ENCODE results near the gene CEP55. TPM values are rescaled to one million over a fixed set of nuclear protein-coding genes. Genes with fewer than 3 reads are reported as not detected.
"Not testable (repeated sequence)": the region's sequence is repeated elsewhere in the genome, so short reads cannot be mapped to it uniquely, and the experiment has no call there.

Gene CEP55
- total and polyA plus RNA-seq, 11 donors: 0.19 to 7.3 (median 0.73) TPM; not detected in 5

DNA sequence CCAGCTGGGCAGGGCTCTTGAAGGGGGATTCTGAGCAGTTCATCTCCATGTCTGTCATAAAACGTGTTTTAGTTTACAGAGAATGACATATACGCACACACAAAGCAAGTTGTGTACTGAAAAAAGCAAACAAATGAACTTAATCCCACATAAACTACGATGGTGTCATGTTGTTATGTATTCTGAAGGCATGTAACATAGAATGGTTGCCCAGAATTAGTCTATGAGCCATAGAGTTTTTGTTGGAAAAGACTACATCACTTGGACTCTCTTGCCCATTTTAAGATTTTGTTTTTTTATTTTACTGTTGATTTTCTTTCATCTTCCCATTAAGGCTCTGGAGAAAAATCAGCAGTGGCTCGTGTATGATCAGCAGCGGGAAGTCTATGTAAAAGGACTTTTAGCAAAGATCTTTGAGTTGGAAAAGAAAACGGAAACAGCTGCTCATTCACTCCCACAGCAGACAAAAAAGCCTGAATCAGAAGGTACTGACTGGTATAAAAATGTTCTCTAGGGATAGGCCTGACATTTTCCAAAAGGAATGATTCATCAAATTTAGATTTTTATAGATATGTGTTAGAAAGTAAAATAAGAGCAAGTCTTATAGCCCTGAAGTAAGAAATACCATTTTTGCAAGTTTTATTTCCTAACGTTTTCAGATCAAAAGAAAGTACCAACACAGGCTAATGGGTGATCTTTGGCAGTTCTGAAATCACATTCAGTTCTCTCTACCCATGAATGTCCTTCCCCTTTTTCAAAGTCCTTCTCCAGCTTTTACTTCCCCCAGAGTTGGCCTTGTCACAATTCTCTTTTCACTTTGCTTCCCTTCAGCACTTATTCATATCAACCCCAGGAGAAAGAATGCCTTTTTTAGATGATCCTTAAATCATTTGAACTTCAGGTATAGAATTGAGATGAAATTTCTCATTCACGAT is 18.9 kb downstream of the CEP55 start:
- no peak overlapping the region for H3K4me3 ChIP-seq
- H3K27ac ChIP-seq: peak overlapping the region in 6 of 12 donors; percentile 30 to 91 (median 43)
- peaks cover 0 to 8% (median 0%) of the 10 kb centered on the region in 9 donors for H3K36me3 ChIP-seq
- 55 to 63% (median 58%) methylated on average over 8 of the region's 8 CpGs for WGBS, 4 donors
- no peak for TF ChIP-seq POLR2A (IDR thresholded peaks at IDR 0.05)
- TF ChIP-seq, protein P1, sequence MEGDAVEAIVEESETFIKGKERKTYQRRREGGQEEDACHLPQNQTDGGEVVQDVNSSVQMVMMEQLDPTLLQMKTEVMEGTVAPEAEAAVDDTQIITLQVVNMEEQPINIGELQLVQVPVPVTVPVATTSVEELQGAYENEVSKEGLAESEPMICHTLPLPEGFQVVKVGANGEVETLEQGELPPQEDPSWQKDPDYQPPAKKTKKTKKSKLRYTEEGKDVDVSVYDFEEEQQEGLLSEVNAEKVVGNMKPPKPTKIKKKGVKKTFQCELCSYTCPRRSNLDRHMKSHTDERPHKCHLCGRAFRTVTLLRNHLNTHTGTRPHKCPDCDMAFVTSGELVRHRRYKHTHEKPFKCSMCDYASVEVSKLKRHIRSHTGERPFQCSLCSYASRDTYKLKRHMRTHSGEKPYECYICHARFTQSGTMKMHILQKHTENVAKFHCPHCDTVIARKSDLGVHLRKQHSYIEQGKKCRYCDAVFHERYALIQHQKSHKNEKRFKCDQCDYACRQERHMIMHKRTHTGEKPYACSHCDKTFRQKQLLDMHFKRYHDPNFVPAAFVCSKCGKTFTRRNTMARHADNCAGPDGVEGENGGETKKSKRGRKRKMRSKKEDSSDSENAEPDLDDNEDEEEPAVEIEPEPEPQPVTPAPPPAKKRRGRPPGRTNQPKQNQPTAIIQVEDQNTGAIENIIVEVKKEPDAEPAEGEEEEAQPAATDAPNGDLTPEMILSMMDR (IDR thresholded peaks at IDR 0.05): no peak
- intact Hi-C loops (cut with DNase I): loop anchor here in 1 of 10 donors (10.0 kb wide), 1 partner anchor 451 kb away; the partner anchor contains the start of gene CYP26C1
- no peak for DNase-seq
- H3K9me3 ChIP-seq: no peaks in the 10 kb centered on the region
- peaks cover 0 to 35% (median 1%) of the 10 kb centered on the region in 12 donors for H3K4me1 ChIP-seq
- H3K27me3 ChIP-seq: no peaks in the 10 kb centered on the region
- peak in 3 of 4 donors; percentile 42 to 86 (median 69) for ATAC-seq

DNA sequence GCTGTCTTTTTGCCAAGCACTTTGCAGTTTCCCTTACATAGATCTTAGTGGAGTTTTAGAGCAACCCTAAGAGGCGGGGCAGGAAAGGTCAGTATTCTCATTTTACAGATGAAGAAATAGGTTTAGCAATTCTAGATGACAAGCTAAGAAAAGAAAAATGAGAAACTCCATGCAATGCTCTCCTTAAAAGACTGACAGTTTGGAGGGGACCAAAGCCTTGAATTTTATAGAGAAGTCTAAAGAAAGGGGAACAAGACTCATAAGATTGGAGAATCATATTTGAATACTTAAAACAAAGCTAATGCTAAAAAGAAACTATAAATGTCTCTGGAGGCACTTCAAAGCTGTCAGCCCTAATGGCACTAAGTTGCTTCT is 19.6 kb downstream of the CEP55 start:
- Histone ChIP-seq H3K4me1 (peaks cover 0 to 35% (median 1%) of the 10 kb centered on the region in 12 donors), H3K27me3 (no peaks in the 10 kb centered on the region), H3K9me3 (peaks cover 0 to under 1% (median 0%) of the 10 kb centered on the region in 12 donors), H3K4me3 (no peak overlapping the region), H3K27ac (peak overlapping the region in 4 of 12 donors; percentile 3 to 91 (median 25)), H3K36me3 (peaks cover 0 to 8% (median 0%) of the 10 kb centered on the region in 9 donors)
- TF ChIP-seq, protein P1 (IDR thresholded peaks at IDR 0.05): no peak
- TF ChIP-seq POLR2A (IDR thresholded peaks at IDR 0.05): no peak
- ATAC-seq: peak in 2 of 4 donors; percentile 31 to 38
- intact Hi-C loops (cut with DNase I): loop anchor here in 1 of 10 donors (10.0 kb wide), 1 partner anchor 451 kb away; the partner anchor contains the start of gene CYP26C1
- 95 to 100% (median 98%) methylated on average over 1 of the region's 1 CpG for WGBS, 4 donors
- no peak for DNase-seq

DNA sequence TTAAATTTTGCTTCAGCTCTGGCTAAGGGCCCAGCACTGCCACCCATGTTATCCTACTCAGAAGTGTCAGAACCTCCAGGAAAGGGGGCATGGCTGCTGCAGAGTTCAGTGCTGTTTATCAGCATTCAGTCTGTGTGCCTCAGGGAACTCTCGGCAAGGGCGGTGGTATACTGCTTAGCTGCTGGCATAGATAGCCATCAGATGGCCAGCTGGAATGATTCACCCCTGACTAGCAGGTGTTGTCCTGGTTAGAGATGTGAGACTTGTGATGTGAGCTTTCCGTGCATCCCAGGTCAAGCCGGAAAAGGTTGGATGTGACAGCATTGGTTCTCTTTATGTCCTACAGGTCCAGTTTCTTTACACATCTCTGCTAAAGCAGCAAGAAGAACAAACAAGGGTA is 22.1 kb downstream of the CEP55 start:
- 97 to 100% (median 99%) methylated on average over 4 of the region's 4 CpGs for WGBS, 4 donors
- no peak for DNase-seq
- intact Hi-C loops (cut with DNase I): loop anchor here in 1 of 10 donors (10.0 kb wide), 1 partner anchor 454 kb away; the partner anchor contains the start of gene CYP26C1
- Histone ChIP-seq H3K27ac (no peak overlapping the region), H3K27me3 (no peaks in the 10 kb centered on the region), H3K9me3 (peaks cover 0 to 5% (median 0%) of the 10 kb centered on the region in 12 donors), H3K36me3 (peaks cover 0 to 8% (median 0%) of the 10 kb centered on the region in 9 donors), H3K4me3 (no peak overlapping the region), H3K4me1 (peaks cover 0 to 35% (median 1%) of the 10 kb centered on the region in 12 donors)
- no peak for ATAC-seq
- TF ChIP-seq, protein P1 (IDR thresholded peaks at IDR 0.05): no peak
- TF ChIP-seq POLR2A (IDR thresholded peaks at IDR 0.05): no peak

DNA sequence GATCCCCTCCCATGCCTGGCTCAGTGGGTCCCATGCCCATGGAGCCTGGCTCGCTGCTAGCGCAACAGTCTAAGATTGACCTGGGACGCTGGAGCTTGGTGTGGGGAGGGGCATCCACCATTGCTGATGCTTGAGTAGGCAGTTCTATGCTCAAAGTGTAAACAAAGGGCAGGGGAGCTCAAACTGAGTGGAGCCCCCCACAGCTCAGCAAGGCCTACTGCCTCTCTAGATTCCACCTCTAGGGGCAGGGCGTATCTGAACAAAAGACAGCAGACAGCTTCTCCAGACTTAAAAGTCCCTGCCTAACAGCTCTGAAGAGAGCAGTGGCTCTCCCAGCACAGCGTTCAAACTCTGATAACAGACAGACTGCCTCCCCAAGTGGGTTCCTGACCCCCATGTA is 38.9 kb downstream of the CEP55 start:
- TF ChIP-seq POLR2A (IDR thresholded peaks at IDR 0.05): no peak
- TF ChIP-seq, protein P1 (IDR thresholded peaks at IDR 0.05): no peak

DNA sequence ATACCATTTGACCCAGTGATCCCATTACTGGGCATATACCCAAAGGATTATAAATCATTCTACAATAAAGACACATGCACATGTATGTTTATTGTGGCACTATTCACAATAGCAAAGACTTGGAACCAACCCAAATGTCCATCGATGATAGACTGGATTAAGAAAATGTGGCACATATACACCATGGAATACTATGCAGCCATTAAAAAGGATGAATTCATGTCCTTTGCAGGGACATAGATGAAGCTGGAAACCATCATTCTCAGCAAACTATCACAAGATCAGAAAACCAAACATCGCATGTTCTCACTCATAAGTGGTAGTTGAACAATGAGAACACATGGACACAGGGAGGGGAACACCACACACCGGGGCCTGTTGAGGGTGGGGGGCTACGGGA is 44.5 kb downstream of the CEP55 start:
- H3K9me3 ChIP-seq, H3K4me3 ChIP-seq, H3K36me3 ChIP-seq, H3K27ac ChIP-seq, DNase-seq, ATAC-seq, H3K27me3 ChIP-seq: not testable (repeated sequence)
- intact Hi-C loops (cut with DNase I): loop anchor here in 2 of 10 donors (5.0 to 10.0 kb wide), 3 partner anchors 136 to 314 kb away; no protein-coding TSS in a partner anchor
- peaks cover 0 to 15% (median 8%) of the 10 kb centered on the region in 12 donors for H3K4me1 ChIP-seq
- WGBS, 4 donors: 91 to 99% (median 93%) methylated on average over 4 of the region's 4 CpGs

More for the DNA sequence above, 38.9 kb downstream of the CEP55 start:
- Histone ChIP-seq H3K4me1 (no peaks in the 10 kb centered on the region), H3K4me3 (no peak overlapping the region), H3K9me3 (no peaks in the 10 kb centered on the region), H3K36me3 (no peaks in the 10 kb centered on the region), H3K27ac (no peak overlapping the region), H3K27me3 (no peaks in the 10 kb centered on the region)
- DNase-seq (no peak), ATAC-seq (no peak)
- WGBS, 4 donors: 68 to 84% (median 81%) methylated on average over 3 to 5 of the region's 5 CpGs
- intact Hi-C loops (cut with DNase I): no loop called here
